ENCODE results near the gene IL5. TPM values are rescaled to one million over a fixed set of nuclear protein-coding genes. Genes with fewer than 3 reads are reported as not detected.

The IL5 gene
- total RNA-seq, 4 donors from 2014 or later = not detected

DNA sequence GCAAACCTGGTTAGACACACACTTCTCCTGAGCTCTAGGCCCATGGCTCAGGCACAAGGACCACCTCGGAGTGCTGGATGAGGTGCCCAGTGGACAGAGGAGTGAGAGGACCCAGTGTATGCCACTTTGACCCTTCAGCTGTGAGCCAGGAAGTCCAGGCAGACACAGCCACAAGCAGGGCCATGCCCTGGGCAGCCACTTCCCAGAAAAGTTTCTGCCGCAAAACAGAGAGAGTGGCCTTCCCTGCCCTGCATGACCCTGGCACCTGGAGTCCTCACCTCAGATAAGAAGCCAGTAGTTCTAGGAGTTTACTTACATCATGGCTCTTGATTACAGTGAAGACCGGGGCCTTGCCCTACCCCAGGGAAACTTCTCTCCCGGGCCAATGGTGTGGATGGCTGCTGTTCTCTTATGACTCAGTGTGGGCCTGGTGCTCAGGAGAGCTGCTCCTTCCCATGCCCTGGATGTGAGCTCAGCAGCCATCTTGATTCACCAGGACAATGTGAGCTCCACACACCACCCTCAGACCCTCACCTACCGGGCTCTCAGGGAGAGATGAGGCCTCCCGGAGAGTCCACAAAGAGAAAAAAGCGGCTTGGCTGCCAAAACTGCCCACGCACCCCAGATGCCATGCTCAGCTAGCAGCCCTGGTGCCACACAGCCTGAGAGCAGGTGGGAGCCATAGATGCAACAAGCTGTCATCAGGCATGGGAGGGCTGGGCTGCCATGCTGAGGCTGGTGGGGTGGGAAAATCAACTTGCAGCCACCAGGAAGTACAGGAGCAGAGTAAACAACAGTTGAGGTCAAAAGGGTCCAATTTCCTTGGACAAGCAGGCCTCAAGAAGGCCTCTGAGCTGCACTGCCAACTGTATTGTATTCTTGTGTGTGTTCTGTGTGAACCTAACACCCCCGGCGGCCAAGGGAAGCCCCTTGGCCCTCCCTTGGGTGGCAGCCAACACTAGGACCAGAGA lies 41.1 kb downstream of the IL5 start:
- DNase-seq (ENCODE audit: low spot score in 2 of 2) = peak; percentile 12 to 78

GRCh38 chr5:132501629-132501956 lies 41.7 kb downstream of the IL5 start:
- H3K4me3 ChIP-seq (ENCODE audit: low read depth, poor library complexity, severe bottlenecking) = no peak overlapping the region
- WGBS, 2 donors = 85 to 89% methylated on average over 4 of the region's 4 CpGs
- DNase-seq (ENCODE audit: low spot score in 2 of 2) = no peak
- no peak for TF ChIP-seq POLR2A (IDR thresholded peaks at IDR 0.05)
- TF ChIP-seq, protein P1, sequence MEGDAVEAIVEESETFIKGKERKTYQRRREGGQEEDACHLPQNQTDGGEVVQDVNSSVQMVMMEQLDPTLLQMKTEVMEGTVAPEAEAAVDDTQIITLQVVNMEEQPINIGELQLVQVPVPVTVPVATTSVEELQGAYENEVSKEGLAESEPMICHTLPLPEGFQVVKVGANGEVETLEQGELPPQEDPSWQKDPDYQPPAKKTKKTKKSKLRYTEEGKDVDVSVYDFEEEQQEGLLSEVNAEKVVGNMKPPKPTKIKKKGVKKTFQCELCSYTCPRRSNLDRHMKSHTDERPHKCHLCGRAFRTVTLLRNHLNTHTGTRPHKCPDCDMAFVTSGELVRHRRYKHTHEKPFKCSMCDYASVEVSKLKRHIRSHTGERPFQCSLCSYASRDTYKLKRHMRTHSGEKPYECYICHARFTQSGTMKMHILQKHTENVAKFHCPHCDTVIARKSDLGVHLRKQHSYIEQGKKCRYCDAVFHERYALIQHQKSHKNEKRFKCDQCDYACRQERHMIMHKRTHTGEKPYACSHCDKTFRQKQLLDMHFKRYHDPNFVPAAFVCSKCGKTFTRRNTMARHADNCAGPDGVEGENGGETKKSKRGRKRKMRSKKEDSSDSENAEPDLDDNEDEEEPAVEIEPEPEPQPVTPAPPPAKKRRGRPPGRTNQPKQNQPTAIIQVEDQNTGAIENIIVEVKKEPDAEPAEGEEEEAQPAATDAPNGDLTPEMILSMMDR (IDR thresholded peaks at IDR 0.05) = no peak
- intact Hi-C loops (cut with DNase I; ENCODE audit: low total_unique reads) = loop anchor here (2.0 kb wide), 1 partner anchor 115 kb away; no protein-coding TSS in a partner anchor

More for the DNA sequence above, 41.1 kb downstream of the IL5 start:
- intact Hi-C loops (cut with DNase I; ENCODE audit: low total_unique reads) = loop anchor here (2.0 kb wide), 1 partner anchor 115 kb away; no protein-coding TSS in a partner anchor
- WGBS, 2 donors = 73 to 74% methylated on average over 8 to 10 of the region's 10 CpGs
- TF ChIP-seq, protein P1 (IDR thresholded peaks at IDR 0.05) = no peak
- TF ChIP-seq POLR2A (IDR thresholded peaks at IDR 0.05) = no peak
- H3K4me3 ChIP-seq (ENCODE audit: low read depth, poor library complexity, severe bottlenecking) = no peak overlapping the region

DNA sequence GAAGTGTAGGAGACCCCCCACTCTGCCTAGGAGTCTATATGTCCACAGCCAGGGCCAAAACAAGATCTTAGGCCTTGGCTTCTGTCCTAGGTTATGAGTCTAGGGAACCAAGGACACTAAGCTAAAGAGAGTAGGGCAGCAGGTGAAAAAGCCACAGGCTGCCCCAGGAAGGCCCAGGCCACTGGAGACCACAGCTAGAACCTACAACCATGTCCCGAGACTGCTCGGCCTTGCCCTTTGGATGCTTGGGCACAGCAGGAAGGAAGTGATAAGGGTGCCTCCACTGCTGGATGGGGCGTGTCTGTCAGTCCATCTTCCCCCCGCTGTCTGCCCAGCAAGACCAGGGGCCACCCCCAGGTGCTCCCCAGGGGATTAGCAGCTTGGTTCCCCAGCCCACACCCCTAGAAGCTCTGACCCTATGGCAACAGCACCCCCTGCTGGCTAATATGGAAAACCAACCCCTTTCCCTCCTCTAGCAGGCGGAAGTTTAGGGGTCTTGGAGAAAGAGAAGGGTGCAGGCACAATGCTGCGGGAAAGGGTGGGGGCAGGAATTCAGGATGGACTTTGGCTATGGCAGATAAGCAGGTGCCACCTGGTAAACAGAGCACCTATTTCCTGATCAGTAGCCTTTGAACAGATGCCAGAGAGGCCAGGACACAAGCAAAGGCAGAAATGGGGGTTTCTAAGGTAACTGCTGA lies 42.2 kb downstream of the IL5 start:
- TF ChIP-seq, protein P1 (IDR thresholded peaks at IDR 0.05) = peak in 1 of 3 donors; percentile 91
- TF ChIP-seq POLR2A (IDR thresholded peaks at IDR 0.05) = no peak
- WGBS, 2 donors = 78 to 80% methylated on average over 5 to 6 of the region's 6 CpGs
- DNase-seq (ENCODE audit: low spot score in 2 of 2) = peak in 1 of 2 donors; percentile 90
- H3K4me3 ChIP-seq (ENCODE audit: low read depth, poor library complexity, severe bottlenecking) = no peak overlapping the region
- intact Hi-C loops (cut with DNase I; ENCODE audit: low total_unique reads) = loop anchor here (2.0 kb wide), 1 partner anchor 114 kb away; no protein-coding TSS in a partner anchor

DNA sequence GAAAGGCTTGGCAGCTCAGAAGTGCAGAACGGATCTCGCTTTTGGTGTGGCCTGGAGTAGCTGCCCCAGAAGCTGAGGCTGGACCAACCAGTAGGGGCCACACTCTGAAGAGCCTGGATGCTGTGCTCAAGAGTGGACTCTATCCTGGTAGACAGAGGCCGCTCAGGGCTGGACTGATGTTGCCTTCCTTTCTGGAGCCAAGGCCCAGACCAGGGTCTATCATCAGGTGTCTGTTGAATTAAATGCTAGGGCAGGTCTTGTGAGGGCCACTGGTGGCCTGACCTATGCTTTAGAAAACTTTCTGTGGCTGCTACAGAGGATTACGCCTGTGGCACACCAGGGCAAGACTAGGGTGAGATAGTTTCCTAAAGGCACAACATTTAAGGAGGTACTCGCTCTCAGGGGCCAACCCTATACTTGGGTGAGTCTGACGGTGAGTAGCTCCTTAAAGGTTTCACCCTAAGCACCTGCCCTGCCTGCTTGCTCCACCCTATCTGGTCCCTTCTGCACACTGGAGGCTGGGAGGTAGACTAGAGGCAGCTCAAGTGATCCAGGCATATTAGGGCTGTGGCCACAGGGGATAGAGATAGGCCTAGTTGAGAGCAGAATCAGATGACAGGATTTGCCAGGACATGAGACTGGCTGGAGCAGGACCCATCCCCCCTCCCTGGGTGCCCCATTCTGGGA lies 42.9 kb downstream of the IL5 start:
- 84 to 93% methylated on average over 6 of the region's 6 CpGs for WGBS, 2 donors
- peak in 1 of 2 donors; percentile 84 for DNase-seq (ENCODE audit: low spot score in 2 of 2)
- intact Hi-C loops (cut with DNase I; ENCODE audit: low total_unique reads) = loop anchor here (2.0 kb wide), 1 partner anchor 114 kb away; no protein-coding TSS in a partner anchor
- H3K4me3 ChIP-seq (ENCODE audit: low read depth, poor library complexity, severe bottlenecking) = no peak overlapping the region
- TF ChIP-seq, protein P1 (IDR thresholded peaks at IDR 0.05) = no peak
- no peak for TF ChIP-seq POLR2A (IDR thresholded peaks at IDR 0.05)

DNA sequence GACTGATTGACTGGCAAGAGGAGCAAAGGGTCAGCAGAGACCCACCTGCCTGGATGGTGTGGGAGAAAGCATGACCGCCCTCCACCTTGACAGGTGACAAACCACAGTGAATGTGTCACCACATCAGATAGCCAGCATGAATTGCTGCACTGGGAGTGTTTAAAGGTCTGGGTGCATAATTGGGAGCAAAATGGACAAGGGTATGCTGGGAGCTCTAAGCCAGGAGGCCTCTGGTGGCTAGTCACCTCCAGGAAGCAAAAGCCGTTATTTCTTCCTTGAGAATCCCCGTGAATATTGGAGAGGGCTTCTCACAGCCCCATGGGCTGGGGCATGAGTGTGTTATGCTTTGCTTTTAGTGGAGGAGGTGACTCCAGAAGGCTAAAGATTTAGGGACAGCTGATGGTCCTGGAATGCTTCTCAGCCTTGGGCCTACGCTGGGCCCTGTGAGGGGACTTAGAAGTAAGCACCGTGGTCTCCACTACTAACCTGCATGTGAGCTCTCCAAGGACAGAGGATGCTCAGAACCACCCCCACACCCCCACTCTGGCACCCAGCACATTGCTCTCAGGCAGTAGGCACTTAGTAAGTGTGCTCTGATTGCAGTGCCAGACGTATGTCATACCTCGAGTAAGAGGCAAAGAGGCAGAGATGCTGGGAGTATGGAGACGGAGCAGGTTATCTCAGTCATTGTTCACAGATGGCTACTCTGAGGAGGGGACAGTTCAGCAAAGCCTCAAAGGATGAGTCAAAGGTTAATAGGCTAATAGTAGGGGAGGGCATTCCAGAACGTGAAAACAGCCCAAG lies 43.7 kb downstream of the IL5 start:
- whole genome bisulfite sequencing, 2 donors = 63 to 66% methylated on average over 9 of the region's 9 CpGs
- DNase-seq (ENCODE audit: low spot score in 2 of 2) = peak in 1 of 2 donors; percentile 80
- intact Hi-C loops (cut with DNase I; ENCODE audit: low total_unique reads) = loop anchor here (2.0 kb wide), 1 partner anchor 113 kb away; no protein-coding TSS in a partner anchor
- TF ChIP-seq, protein P1 (IDR thresholded peaks at IDR 0.05) = no peak
- TF ChIP-seq POLR2A (IDR thresholded peaks at IDR 0.05) = no peak
- H3K4me3 ChIP-seq (ENCODE audit: low read depth, poor library complexity, severe bottlenecking) = no peak overlapping the region
